ENCODE results near the gene CROCC. TPM values are rescaled to one million over a fixed set of nuclear protein-coding genes. Genes with fewer than 3 reads are reported as not detected.
A peak's percentile ranks its signal among the peaks of the same experiment; 100 is the strongest.

The CROCC gene
- polyA plus RNA-seq, 1 of the 3 experiments (the other 2 are of a cell fraction) = 39.1 TPM

DNA sequence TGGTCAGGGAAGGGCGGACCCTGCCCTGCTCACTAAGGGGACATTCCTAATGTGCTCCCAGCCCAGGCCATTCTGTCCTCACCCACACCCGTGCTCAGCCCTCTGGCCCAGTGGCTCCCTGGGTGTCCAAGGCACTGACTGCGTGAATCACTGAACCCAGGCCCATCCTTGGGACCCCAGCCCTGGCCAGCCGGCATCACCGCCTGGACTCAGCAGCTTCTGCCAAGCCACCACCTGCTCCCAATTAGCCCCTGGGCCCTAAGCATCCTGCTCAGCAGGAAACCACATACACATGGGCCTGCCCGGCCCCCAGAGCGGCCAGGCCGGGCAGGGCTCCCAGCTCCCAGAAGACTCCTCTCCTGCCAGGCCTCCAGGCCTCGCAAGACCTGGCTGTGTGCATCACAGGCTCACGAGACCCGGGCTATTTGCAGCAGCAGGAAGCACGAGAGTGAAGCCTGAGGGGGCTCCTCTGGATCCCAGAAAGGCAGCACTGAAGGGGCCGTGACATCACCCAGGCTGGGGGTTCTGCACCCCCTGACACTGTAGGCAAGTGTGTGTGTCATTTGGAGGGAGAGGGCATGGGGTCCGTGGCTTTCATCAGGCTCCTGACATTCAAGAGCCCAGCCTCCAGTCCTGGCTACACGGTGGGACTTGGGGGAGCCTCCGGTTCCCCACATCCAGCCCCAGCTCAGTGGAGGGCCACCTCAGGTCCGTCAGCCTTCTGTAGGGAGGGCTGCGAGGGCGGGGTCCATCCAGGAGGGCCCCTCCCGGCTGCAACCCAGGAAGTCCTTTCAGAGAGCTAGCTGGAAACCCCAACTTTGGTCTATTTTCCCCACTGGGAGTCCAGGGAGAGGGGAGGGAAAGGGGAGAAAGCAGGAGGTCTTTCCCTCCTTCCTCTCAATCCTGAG is 57.1 kb downstream of the CROCC start (continued):
- TF ChIP-seq RCOR1 (IDR thresholded peaks at IDR 0.05; ENCODE audit: low read length) = peak; percentile 71
- peak; percentile 90 for TF ChIP-seq MXI1 (IDR thresholded peaks at IDR 0.05; ENCODE audit: low read depth, low read length)
- TF ChIP-seq NRF1 (IDR thresholded peaks at IDR 0.05; ENCODE audit: low read depth, low read length) = no peak
- no peak for TF ChIP-seq FOXJ3 (CRISPR knock-in tag; IDR thresholded peaks at IDR 0.05)
- TF ChIP-seq REST (IDR thresholded peaks at IDR 0.05; ENCODE audit: low read depth, low read length) = peak; percentile 46; the same call in 1 of the 2 replicates
- peak; percentile 96 for TF ChIP-seq CHD2 (IDR thresholded peaks at IDR 0.05; ENCODE audit: low read length, partially characterized antibody)
- peak; percentile 76; the same call in 1 of the 2 replicates for TF ChIP-seq SIN3A (IDR thresholded peaks at IDR 0.05; ENCODE audit: borderline replicate concordance, low read depth, low read length)
- TF ChIP-seq RXRA (IDR thresholded peaks at IDR 0.05; ENCODE audit: borderline replicate concordance, low read depth) = no peak
- no peak for TF ChIP-seq RFX5 (IDR thresholded peaks at IDR 0.05; ENCODE audit: low read length)
- TF ChIP-seq YY1 (IDR thresholded peaks at IDR 0.05; ENCODE audit: low read depth) = no peak
- no peak for TF ChIP-seq GATA2 (CRISPR knock-in tag; IDR thresholded peaks at IDR 0.05)
- TF ChIP-seq EP300 (IDR thresholded peaks at IDR 0.05; ENCODE audit: borderline replicate concordance in 1 of 2, low read depth in 1 of 2, low read length in 1 of 2) = peak; percentile 58 to 73; a peak in 3 of 4 replicates
- no peak for TF ChIP-seq GABPA (IDR thresholded peaks at IDR 0.05; ENCODE audit: low read depth)
- peak; percentile 98 for TF ChIP-seq TCF12 (IDR thresholded peaks at IDR 0.05)
- no peak for TF ChIP-seq FOXM1 (IDR thresholded peaks at IDR 0.05; ENCODE audit: low read depth)
- TF ChIP-seq SMC3 (IDR thresholded peaks at IDR 0.05; ENCODE audit: low read depth, low read length) = no peak
